Right renal pelvis (tissue), 4 donors: ENCODE data around the gene SLC4A2. TPM values are rescaled to one million over a fixed set of nuclear protein-coding genes. Genes with fewer than 3 reads are reported as not detected.

Experiments
- DNase-seq, 4 donors: peaks; one replicate each; pipeline ENCODE4 v3.0.0-alpha.2; 2013; ENCODE audit warnings: low read depth in 4 of 4, low spot score in 3 of 4, missing footprints in 1 of 4
- polyA plus RNA-seq, 4 donors: library from polyadenylated mRNA; unstranded; fragments of 120-200 nt; gene quantifications; one replicate each; pipeline ENCODE4 v1.2.1, GENCODE V29; 2013; ENCODE audit not compliant: insufficient read length in 4 of 4

Gene SLC4A2
- polyA plus RNA-seq, 4 donors: 89.0 to 104 (median 93.9) TPM

- no peak for DNase-seq
These were observed 1.2 kb downstream of the SLC4A2 start for GRCh38 chr7:151060416-151061212.

- no peak for DNase-seq
These were observed 2.1 kb downstream of the SLC4A2 start for GRCh38 chr7:151061213-151062110.

- DNase-seq: no peak
These were observed 2.7 kb downstream of the SLC4A2 start for GRCh38 chr7:151062111-151062398.

- no peak for DNase-seq
These were observed 3.2 kb downstream of the SLC4A2 start for GRCh38 chr7:151062399-151063211.

GRCh38 chr7:151063212-151063561, 3.8 kb downstream of the SLC4A2 start:
- no peak for DNase-seq

GRCh38 chr7:151064454-151064853, 5.1 kb downstream of the SLC4A2 start:
- no peak for DNase-seq

GRCh38 chr7:151064993-151065392, 5.6 kb downstream of the SLC4A2 start:
- no peak for DNase-seq

GRCh38 chr7:151065516-151065915, 6.1 kb downstream of the SLC4A2 start:
- DNase-seq: no peak

- DNase-seq: no peak
These were observed 7.0 kb downstream of the SLC4A2 start for GRCh38 chr7:151066273-151066974.

- DNase-seq: no peak
These were observed 8.8 kb downstream of the SLC4A2 start for GRCh38 chr7:151068069-151068773.

- DNase-seq: no peak
These were observed 10.6 kb downstream of the SLC4A2 start for GRCh38 chr7:151069841-151070573.

- DNase-seq: no peak
These were observed 11.2 kb downstream of the SLC4A2 start for GRCh38 chr7:151070574-151070960.

GRCh38 chr7:151071032-151071866, 11.9 kb downstream of the SLC4A2 start:
- no peak for DNase-seq

- no peak for DNase-seq
These were observed 14.6 kb downstream of the SLC4A2 start for GRCh38 chr7:151073990-151074389.

GRCh38 chr7:151074817-151075661, 15.7 kb downstream of the SLC4A2 start:
- DNase-seq: no peak

- no peak for DNase-seq
These were observed 16.2 kb downstream of the SLC4A2 start for GRCh38 chr7:151075662-151075971.

- DNase-seq: no peak
These were observed 16.6 kb downstream of the SLC4A2 start for GRCh38 chr7:151075978-151076426.
